LNCaP clone FGC (cell line): ENCODE results near the gene RFC1.
"Not testable (repeated sequence)": the region's sequence is repeated elsewhere in the genome, so short reads cannot be mapped to it uniquely, and the experiment has no call there.

Experiments
- DNase-seq: peaks from one replicate; pipeline ENCODE4 v3.0.0-alpha.2; 2011; ENCODE audit warnings: low read depth
- H3K4me3 ChIP-seq: 2 replicates; pipeline ENCODE4 v1.5.1; 2011; ENCODE audit warnings: mild to moderate bottlenecking, low read depth, low read length, control low read depth
- TF ChIP-seq, protein P1 (sequence below): IDR thresholded peaks from 2 replicates; pipeline ENCODE4 v1.5.1; 2012; ENCODE audit warnings: mild to moderate bottlenecking; ENCODE audit not compliant: control insufficient read depth, insufficient read depth; ENCODE audit errors: extremely low read depth

RFC1 gene

DNA sequence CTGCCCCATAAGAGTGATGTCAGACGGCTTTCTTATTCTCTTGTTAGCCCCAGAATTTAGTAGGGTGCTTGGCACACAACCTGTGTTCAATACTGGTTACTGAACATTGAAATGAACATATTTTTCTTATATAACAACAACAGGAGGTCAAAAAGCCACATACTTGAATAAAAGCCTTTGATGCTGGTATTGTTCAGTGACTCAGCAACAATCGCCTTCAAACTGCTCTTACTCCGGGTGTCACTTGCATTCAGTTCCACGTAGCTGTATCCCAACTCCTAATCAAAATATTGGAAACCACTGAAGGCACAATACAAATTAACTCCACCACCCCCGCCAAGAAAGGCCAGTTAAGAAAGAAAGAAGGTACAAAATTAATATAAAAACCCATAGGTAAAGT is 61.5 kb downstream of the RFC1 start:
- TF ChIP-seq, protein P1, sequence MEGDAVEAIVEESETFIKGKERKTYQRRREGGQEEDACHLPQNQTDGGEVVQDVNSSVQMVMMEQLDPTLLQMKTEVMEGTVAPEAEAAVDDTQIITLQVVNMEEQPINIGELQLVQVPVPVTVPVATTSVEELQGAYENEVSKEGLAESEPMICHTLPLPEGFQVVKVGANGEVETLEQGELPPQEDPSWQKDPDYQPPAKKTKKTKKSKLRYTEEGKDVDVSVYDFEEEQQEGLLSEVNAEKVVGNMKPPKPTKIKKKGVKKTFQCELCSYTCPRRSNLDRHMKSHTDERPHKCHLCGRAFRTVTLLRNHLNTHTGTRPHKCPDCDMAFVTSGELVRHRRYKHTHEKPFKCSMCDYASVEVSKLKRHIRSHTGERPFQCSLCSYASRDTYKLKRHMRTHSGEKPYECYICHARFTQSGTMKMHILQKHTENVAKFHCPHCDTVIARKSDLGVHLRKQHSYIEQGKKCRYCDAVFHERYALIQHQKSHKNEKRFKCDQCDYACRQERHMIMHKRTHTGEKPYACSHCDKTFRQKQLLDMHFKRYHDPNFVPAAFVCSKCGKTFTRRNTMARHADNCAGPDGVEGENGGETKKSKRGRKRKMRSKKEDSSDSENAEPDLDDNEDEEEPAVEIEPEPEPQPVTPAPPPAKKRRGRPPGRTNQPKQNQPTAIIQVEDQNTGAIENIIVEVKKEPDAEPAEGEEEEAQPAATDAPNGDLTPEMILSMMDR, result no peak
- H3K4me3 ChIP-seq, result no peak overlapping the region
- DNase-seq, result no peak

DNA sequence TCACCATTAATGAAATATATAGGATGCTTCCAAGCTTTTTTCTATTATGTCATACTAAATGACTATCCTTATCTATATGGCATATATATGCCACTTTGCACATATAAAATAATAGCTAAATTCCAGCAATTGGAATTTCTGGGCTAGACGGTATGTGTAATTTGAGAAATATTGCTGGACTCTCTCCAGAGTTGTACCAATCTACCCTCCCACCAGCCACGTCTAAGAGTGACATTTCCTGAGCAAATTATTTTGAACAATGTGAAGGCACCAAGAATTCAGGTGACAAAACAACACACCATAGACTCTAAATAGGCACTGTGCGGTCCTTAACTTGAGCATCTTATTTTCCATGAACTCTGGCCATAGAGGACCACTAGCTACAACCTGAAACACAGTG is 62.3 kb downstream of the RFC1 start:
- TF ChIP-seq, protein P1, result no peak
- DNase-seq, result no peak
- H3K4me3 ChIP-seq, result no peak overlapping the region

DNA sequence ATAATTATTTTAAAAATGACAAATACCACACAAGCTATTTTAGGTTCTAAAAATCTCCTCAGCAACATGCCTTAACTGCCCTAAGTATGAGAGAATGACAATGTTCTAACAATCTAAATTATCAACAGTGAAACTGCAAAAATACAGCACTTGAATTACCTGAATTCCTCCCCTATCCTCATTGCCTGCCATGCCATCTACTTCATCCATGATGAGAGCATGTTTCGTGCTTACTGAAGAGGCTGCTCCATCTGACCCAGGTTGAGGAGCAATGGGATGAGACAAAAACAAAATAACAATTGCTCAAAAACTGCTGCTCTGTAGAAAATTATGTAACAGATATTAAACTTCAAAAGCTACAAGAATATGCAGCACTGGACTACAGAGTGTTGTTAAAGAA is 63.3 kb downstream of the RFC1 start:
- TF ChIP-seq, protein P1, result no peak
- DNase-seq, result no peak

DNA sequence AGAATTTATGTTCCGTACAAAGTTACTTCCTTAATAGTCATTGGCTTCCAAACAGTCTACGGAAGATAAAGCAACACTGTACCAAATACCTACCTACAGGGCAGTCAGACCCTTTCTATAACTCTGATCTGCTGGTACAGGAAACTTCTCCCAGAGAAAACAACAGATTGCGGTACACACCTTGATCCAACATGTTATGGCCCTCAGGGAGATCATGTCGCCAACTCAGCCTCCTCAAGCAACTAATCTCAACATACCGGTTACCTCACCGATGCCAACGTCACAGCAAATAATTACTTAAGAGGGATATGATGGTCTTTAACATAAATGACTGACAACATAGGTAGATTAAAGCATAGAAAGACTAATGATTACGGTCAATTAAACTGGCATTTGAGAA is 70.4 kb downstream of the RFC1 start:
- TF ChIP-seq, protein P1, result no peak
- no peak for DNase-seq
- H3K4me3 ChIP-seq, result no peak overlapping the region

More for the DNA sequence above, 63.3 kb downstream of the RFC1 start:
- H3K4me3 ChIP-seq, result no peak overlapping the region

DNA sequence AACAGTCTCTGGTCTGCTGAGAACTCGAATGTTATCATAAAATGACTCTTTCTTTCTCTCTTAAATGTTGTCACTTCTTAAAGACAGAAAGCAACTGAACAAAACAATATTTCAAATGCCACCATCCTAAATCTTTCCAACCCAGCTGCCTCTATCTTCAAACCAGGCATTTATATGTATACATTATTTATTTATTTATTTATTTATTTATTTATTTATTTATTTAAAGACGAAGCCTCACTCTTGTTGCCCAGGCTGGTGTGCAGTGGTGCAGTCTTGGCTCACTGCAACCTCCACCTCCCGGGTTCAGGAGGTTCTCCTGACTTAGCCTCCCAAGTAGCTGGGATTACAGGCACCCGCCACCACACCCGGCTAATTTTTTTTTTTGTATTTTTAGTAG is 73.7 kb downstream of the RFC1 start:
- not testable (repeated sequence) for H3K4me3 ChIP-seq, DNase-seq

DNA sequence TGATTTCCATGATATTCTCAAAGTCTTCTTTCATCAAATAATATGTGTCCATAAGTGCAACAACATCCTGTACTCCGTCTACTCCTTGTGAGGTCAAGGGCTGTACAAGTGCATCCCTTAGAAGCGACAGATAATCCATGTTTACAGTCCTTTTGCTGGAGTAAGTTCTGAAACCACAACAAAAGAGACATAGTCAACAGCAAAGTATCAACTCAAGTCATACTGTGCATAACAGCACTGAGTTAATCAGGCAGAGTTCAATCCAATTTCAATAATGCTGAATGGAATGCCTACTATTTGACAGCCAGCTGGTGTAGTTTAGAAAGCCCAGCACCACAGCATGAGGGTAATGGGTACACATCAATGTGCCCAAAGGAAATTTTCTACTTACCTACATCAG is 74.5 kb downstream of the RFC1 start:
- DNase-seq, result no peak
- no peak overlapping the region for H3K4me3 ChIP-seq
- TF ChIP-seq, protein P1, result no peak

DNA sequence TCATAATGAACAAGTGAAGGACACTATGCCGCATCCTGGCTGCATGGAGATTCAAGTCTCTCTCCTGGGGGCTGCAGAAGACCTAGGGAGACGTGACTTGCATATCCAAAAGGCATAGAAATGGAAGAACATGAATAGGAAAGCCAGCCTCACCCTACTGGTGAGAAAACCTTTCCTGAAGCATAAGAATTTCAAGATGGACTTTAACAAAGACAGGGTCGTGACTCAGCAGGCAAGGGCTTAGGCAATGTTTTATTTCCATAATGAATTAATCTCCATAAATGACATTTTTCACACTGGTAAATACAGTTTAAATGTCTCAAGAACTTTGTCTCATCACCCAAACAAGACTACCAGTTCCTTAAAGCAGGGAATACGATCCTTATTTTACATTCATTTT is 78.9 kb downstream of the RFC1 start:
- DNase-seq, result no peak
- no peak overlapping the region for H3K4me3 ChIP-seq
- TF ChIP-seq, protein P1, result no peak
